H9 (cell line): ENCODE data around the gene LTB4R2. TPM values are rescaled to one million over a fixed set of nuclear protein-coding genes. Genes with fewer than 3 reads are reported as not detected.

Source experiments
- DNase-seq: peaks from one replicate; pipeline ENCODE4 v3.0.0-alpha.2; 2017
- H2AFZ ChIP-seq: one replicate; pipeline ENCODE4 v1.6.1; 2013; ENCODE audit warnings: mild to moderate bottlenecking, low read length, control low read depth, moderate library complexity
- H2AK5ac ChIP-seq: 2 replicates; pipeline ENCODE4 v1.6.1; 2013; ENCODE audit warnings: low read length, control low read depth, mixed read lengths; ENCODE audit not compliant: insufficient read length
- H2BK120ac ChIP-seq: one replicate; pipeline ENCODE4 v1.6.1; 2013; ENCODE audit warnings: low read depth, mild to moderate bottlenecking, low read length, control low read depth, inconsistent platforms; ENCODE audit not compliant: poor library complexity, severe bottlenecking
- H2BK12ac ChIP-seq: 2 replicates; pipeline ENCODE4 v1.6.1; 2013; ENCODE audit warnings: low read length, control low read depth, mixed read lengths, low read depth; ENCODE audit not compliant: insufficient read length
- H2BK15ac ChIP-seq: 2 replicates; pipeline ENCODE4 v1.6.1; 2013; ENCODE audit warnings: low read depth, low read length, control low read depth
- H2BK20ac ChIP-seq: one replicate; pipeline ENCODE4 v1.6.1; 2013; ENCODE audit warnings: low read depth, mild to moderate bottlenecking, low read length, control low read depth, inconsistent platforms; ENCODE audit not compliant: poor library complexity, severe bottlenecking
- H2BK5ac ChIP-seq: 2 replicates; pipeline ENCODE4 v1.6.1; 2013; ENCODE audit warnings: low read length, control low read depth, mixed read lengths; ENCODE audit not compliant: insufficient read length
- H3K14ac ChIP-seq: 2 replicates; pipeline ENCODE4 v1.6.1; 2013; ENCODE audit warnings: low read length, control low read depth; ENCODE audit not compliant: insufficient read depth
- H3K18ac ChIP-seq: 2 replicates; pipeline ENCODE4 v1.6.1; 2013; ENCODE audit warnings: low read depth, mild to moderate bottlenecking, mixed read lengths, low read length, control low read depth; ENCODE audit not compliant: insufficient read length
- H3K23ac ChIP-seq: 2 replicates; pipeline ENCODE4 v1.6.1; 2013; ENCODE audit warnings: low read length, control low read depth, mixed read lengths, low read depth; ENCODE audit not compliant: insufficient read length
- H3K23me2 ChIP-seq: 2 replicates; pipeline ENCODE4 v1.6.1; 2013; ENCODE audit warnings: low read depth, mild to moderate bottlenecking, mixed read lengths, low read length, control low read depth; ENCODE audit not compliant: insufficient read length, poor library complexity, severe bottlenecking
- H3K27ac ChIP-seq: 2 replicates; pipeline ENCODE4 v1.5.1; 2013; ENCODE audit warnings: low read length, control low read depth, mixed read lengths, low read depth; ENCODE audit not compliant: insufficient read length
- H3K27me3 ChIP-seq: 2 replicates; pipeline ENCODE4 v1.6.1; 2013; ENCODE audit warnings: low read length, control low read depth, inconsistent platforms; ENCODE audit not compliant: insufficient read depth
- H3K4ac ChIP-seq: 2 replicates; pipeline ENCODE4 v1.6.1; 2013; ENCODE audit warnings: low read depth, mild to moderate bottlenecking, control low read depth, inconsistent platforms, low read length, moderate library complexity
- H3K4me1 ChIP-seq: 2 replicates; pipeline ENCODE4 v1.6.1; 2013; ENCODE audit warnings: low read length, control low read depth, inconsistent platforms; ENCODE audit not compliant: insufficient read depth
- H3K4me2 ChIP-seq: 2 replicates; pipeline ENCODE4 v1.6.1; 2013; ENCODE audit warnings: low read length, control low read depth, mixed read lengths; ENCODE audit not compliant: insufficient read length, insufficient read depth
- H3K56ac ChIP-seq: 2 replicates; pipeline ENCODE4 v1.6.1; 2013; ENCODE audit warnings: low read depth, mild to moderate bottlenecking, mixed read lengths, low read length, control low read depth; ENCODE audit not compliant: insufficient read length
- H3K79me1 ChIP-seq: 2 replicates; pipeline ENCODE4 v1.6.1; 2013; ENCODE audit warnings: low read depth, mild to moderate bottlenecking, moderate library complexity, low read length, control low read depth, inconsistent platforms; ENCODE audit not compliant: insufficient read depth, poor library complexity, severe bottlenecking
- H3K79me2 ChIP-seq: 2 replicates; pipeline ENCODE4 v1.6.1; 2013; ENCODE audit warnings: low read length, control low read depth, inconsistent platforms; ENCODE audit not compliant: insufficient read depth
- H3K9ac ChIP-seq: 2 replicates; pipeline ENCODE4 v1.6.1; 2013; ENCODE audit warnings: low read length, control low read depth, mixed read lengths; ENCODE audit not compliant: insufficient read length; ENCODE audit errors: extremely low read depth
- H3K9me3 ChIP-seq: one replicate; pipeline ENCODE4 v1.6.1; 2013; ENCODE audit warnings: low read depth, low read length, inconsistent platforms; ENCODE audit not compliant: control insufficient read depth
- H3T11ph ChIP-seq: one replicate; pipeline ENCODE4 v1.6.1; 2013; ENCODE audit warnings: mild to moderate bottlenecking, low read length, control low read depth, inconsistent platforms
- H4K20me1 ChIP-seq: one replicate; pipeline ENCODE4 v1.6.1; 2013; ENCODE audit not compliant: control insufficient read depth, insufficient read length, insufficient read depth
- H4K5ac ChIP-seq: 2 replicates; pipeline ENCODE4 v1.6.1; 2013; ENCODE audit warnings: low read depth, mild to moderate bottlenecking, mixed read lengths, low read length, control low read depth; ENCODE audit not compliant: insufficient read length
- H4K8ac ChIP-seq: replicated peaks from 2 replicates; pipeline ENCODE4 v1.6.1; 2013; ENCODE audit warnings: low read length, control low read depth, mixed read lengths, low read depth; ENCODE audit not compliant: insufficient read length
- H4K91ac ChIP-seq: 2 replicates; pipeline ENCODE4 v1.6.1; 2013; ENCODE audit warnings: low read depth, mild to moderate bottlenecking, moderate library complexity, mixed read lengths, low read length, control low read depth; ENCODE audit not compliant: insufficient read length
- H3K27ac Mint-ChIP-seq, 3 experiments: 2 replicates in 2 of 3; 3 replicates in 1 of 3; pipeline ENCODE4 v1.8.0; 2020 to 2021; ENCODE audit warnings: mixed read lengths in 3 of 3, mild to moderate bottlenecking in 1 of 3, moderate library complexity in 1 of 3
- H3K27me3 Mint-ChIP-seq: 2 replicates; pipeline ENCODE4 v1.8.0; 2021; ENCODE audit warnings: low read depth, mild to moderate bottlenecking, moderate library complexity, mixed read lengths
- H3K36me3 Mint-ChIP-seq, 3 experiments: 2 replicates in 2 of 3; 3 replicates in 1 of 3; pipeline ENCODE4 v1.8.0; 2020 to 2021; ENCODE audit warnings: low read depth in 3 of 3, mixed read lengths in 3 of 3; ENCODE audit not compliant: insufficient read depth in 1 of 3
- H3K4me1 Mint-ChIP-seq, 2 experiments: 2 replicates each; pipeline ENCODE4 v1.8.0; 2020; ENCODE audit warnings: mixed read lengths in 2 of 2
- H3K4me3 Mint-ChIP-seq, 2 experiments: 2 replicates in 1 of 2; 3 replicates in 1 of 2; pipeline ENCODE4 v1.8.0; 2020 to 2021; ENCODE audit warnings: mild to moderate bottlenecking in 2 of 2, mixed read lengths in 2 of 2, moderate library complexity in 1 of 2
- H3K9me3 Mint-ChIP-seq, 2 experiments: 2 replicates in 1 of 2; 3 replicates in 1 of 2; pipeline ENCODE4 v1.8.0; 2020; ENCODE audit warnings: mild to moderate bottlenecking in 2 of 2, mixed read lengths in 2 of 2, moderate library complexity in 1 of 2
- CTCF ChIP-seq: fragments of 200-600 bp; sonication (generic); conservative IDR thresholded peaks from 3 replicates; pipeline ENCODE4 v1.8.0; 2021; ENCODE audit warnings: antibody characterized with exemption, mild to moderate bottlenecking
- WGBS: extraction: QIAGEN DNeasy Blood & Tissue Kit; methylation state at CpG from one replicate; pipeline ENCODE4 v1.1.7; 2013; ENCODE audit warnings: missing lambda C conversion rate, low lambda C conversion rate, mixed read lengths; ENCODE audit not compliant: insufficient read length; ENCODE audit errors: extremely low coverage; 5-methylcytosine and 5-hydroxymethylcytosine counted together
- total RNA-seq: library from RNA; stranded (reverse); gene quantifications from 2 replicates; pipeline ENCODE4 v1.2.1, GENCODE V29; 2021

Gene LTB4R2
- total RNA-seq, 1 experiment from 2014 or later: 13.4 TPM

- TF ChIP-seq CTCF: no peak
- no peak overlapping the region for H2AK5ac ChIP-seq
- Mint-ChIP-seq H3K27me3 (peaks cover 82% of the 10 kb centered on the region), H3K4me3 (no peak overlapping the region), H3K27ac (no peak overlapping the region), H3K36me3 (no peaks in the 10 kb centered on the region; a peak in 1 of 7 replicates), H3K9me3 (peaks cover 0 to 2% of the 10 kb centered on the region in 2 experiments; a peak in 4 of 5 replicates), H3K4me1 (peaks cover 14 to 16% of the 10 kb centered on the region in 2 experiments)
- H3K27me3 ChIP-seq: peaks cover 17% of the 10 kb centered on the region
- H2AFZ ChIP-seq: no peak overlapping the region
- no peak overlapping the region for H4K91ac ChIP-seq
- no peaks in the 10 kb centered on the region for H3K79me1 ChIP-seq
- DNase-seq: no peak
- no peak overlapping the region; the same call in 1 of the 2 replicates for H3K14ac ChIP-seq
- H3K23ac ChIP-seq: no peak overlapping the region
- no peaks in the 10 kb centered on the region for H3K9me3 ChIP-seq
- H4K20me1 ChIP-seq: no peaks in the 10 kb centered on the region
- H3K56ac ChIP-seq: no peak overlapping the region
- H3T11ph ChIP-seq: no peak overlapping the region
- H2BK5ac ChIP-seq: no peak overlapping the region
- no peak overlapping the region for H2BK15ac ChIP-seq
- H2BK20ac ChIP-seq: no peak overlapping the region
- no peak overlapping the region for H2BK12ac ChIP-seq
- H3K9ac ChIP-seq: no peak overlapping the region
- no peaks in the 10 kb centered on the region for H3K4me1 ChIP-seq
- no peak overlapping the region for H3K4me2 ChIP-seq
- H3K4ac ChIP-seq: no peak overlapping the region
- H4K8ac ChIP-seq: no peak overlapping the region
- no peaks in the 10 kb centered on the region for H3K79me2 ChIP-seq
- H4K5ac ChIP-seq: no peak overlapping the region
- no peak overlapping the region for H3K18ac ChIP-seq
- H3K27ac ChIP-seq: no peak overlapping the region
- no CpG with 5 or more reads among the region's 9 CpGs for WGBS
- no peak overlapping the region for H2BK120ac ChIP-seq
- peaks cover 15% of the 10 kb centered on the region for H3K23me2 ChIP-seq
Observed at GRCh38 chr14:24329736-24330135, 19.8 kb downstream of the LTB4R2 start.
